GM21528 (cell line): Measurements from ENCODE around the gene ZNF217.
"Not testable (repeated sequence)": the region's sequence is repeated elsewhere in the genome, so short reads cannot be mapped to it uniquely, and the experiment has no call there.

Experiments
- ATAC-seq: cut with Tn5 transposase; IDR thresholded peaks from one replicate; pipeline ENCODE4 v1.9.1; 2021; ENCODE audit warnings: mild to moderate bottlenecking, moderate library complexity; ENCODE audit not compliant: unreplicated experiment, low FRiP score

ZNF217 gene

GRCh38 chr20:53593466-53594007 is at the start of gene ZNF217:
Gene ZNF217, minus strand, starts transcription at chr20:53593839. Its CDS starts 11,013 bp downstream, at chr20:53582826.
- peak; percentile 30 for ATAC-seq

GRCh38 chr20:53643031-53643832 is 49.6 kb upstream of the ZNF217 start:
- peak; percentile 93 for ATAC-seq

GRCh38 chr20:53642196-53643030 is 48.8 kb upstream of the ZNF217 start:
- ATAC-seq, result peak; percentile 47

GRCh38 chr20:53639647-53640440 is 46.2 kb upstream of the ZNF217 start:
- no peak for ATAC-seq

- no peak for ATAC-seq
Measured at GRCh38 chr20:53639128-53639527, 45.5 kb upstream of the ZNF217 start.

- not testable (repeated sequence) for ATAC-seq
Measured at GRCh38 chr20:53637310-53637709, 43.7 kb upstream of the ZNF217 start.

GRCh38 chr20:53636540-53637097 is 43.0 kb upstream of the ZNF217 start:
- no peak for ATAC-seq

- no peak for ATAC-seq
Measured at GRCh38 chr20:53635221-53635620, 41.6 kb upstream of the ZNF217 start.

- no peak for ATAC-seq
Measured at GRCh38 chr20:53631909-53632662, 38.4 kb upstream of the ZNF217 start.

- ATAC-seq, result no peak
Measured at GRCh38 chr20:53629436-53629835, 35.8 kb upstream of the ZNF217 start.

- ATAC-seq, result not testable (repeated sequence)
Measured at GRCh38 chr20:53628758-53629157, 35.1 kb upstream of the ZNF217 start.

GRCh38 chr20:53628076-53628475 is 34.4 kb upstream of the ZNF217 start:
- no peak for ATAC-seq

GRCh38 chr20:53627001-53627400 is 33.4 kb upstream of the ZNF217 start:
- ATAC-seq, result not testable (repeated sequence)

- no peak for ATAC-seq
Measured at GRCh38 chr20:53626584-53626983, 32.9 kb upstream of the ZNF217 start.

GRCh38 chr20:53625311-53626129 is 31.9 kb upstream of the ZNF217 start:
- ATAC-seq, result no peak

- not testable (repeated sequence) for ATAC-seq
Measured at GRCh38 chr20:53624927-53625250, 31.2 kb upstream of the ZNF217 start.

- ATAC-seq, result peak; percentile 50
Measured at GRCh38 chr20:53623454-53624211, 30.0 kb upstream of the ZNF217 start.

GRCh38 chr20:53623134-53623453 is 29.5 kb upstream of the ZNF217 start:
- ATAC-seq, result no peak
